Thyroid gland (tissue), 4 donors: ENCODE data around the gene CCNO. TPM values are rescaled to one million over a fixed set of nuclear protein-coding genes. Genes with fewer than 3 reads are reported as not detected.

Experiments used
- DNase-seq, 2 donors: peaks; one replicate each; pipeline ENCODE4 v3.0.0-alpha.2; 2019
- H3K27ac ChIP-seq, 3 donors: fragments of 200-600 bp; sonication (generic); 1 replicate in 2 of 3; 2 replicates in 1 of 3; pipeline ENCODE4 v1.5.1; 2016 to 2019; ENCODE audit warnings: mild to moderate bottlenecking in 1 of 3, moderate library complexity in 1 of 3
- H3K27me3 ChIP-seq: fragments of 200-600 bp; sonication (generic); one replicate; pipeline ENCODE4 v1.5.1; 2019
- H3K36me3 ChIP-seq, 2 donors: fragments of 200-600 bp; sonication (generic); one replicate each; pipeline ENCODE4 v1.5.1; 2016 to 2019
- H3K4me1 ChIP-seq, 2 donors: fragments of 200-600 bp; sonication (generic); one replicate each; pipeline ENCODE4 v1.5.1; 2017 to 2019
- H3K4me3 ChIP-seq, 3 donors: fragments of 200-600 bp; sonication (generic); replicated peaks in 1 of 3; 1 replicate in 2 of 3; 2 replicates in 1 of 3; pipeline ENCODE4 v1.5.1; 2016; ENCODE audit warnings: mild to moderate bottlenecking in 1 of 3
- H3K9me3 ChIP-seq: fragments of 200-600 bp; sonication (generic); one replicate; pipeline ENCODE4 v1.5.1; 2017
- CTCF ChIP-seq, 6 experiments: fragments of 200-600 bp in 3 of 6; fragments of 450-650 bp in 3 of 6; sonication (generic) in 3 of 6; IDR thresholded peaks; one replicate each; pipeline ENCODE4 v1.5.1; 2016 to 2019; ENCODE audit warnings: antibody characterized with exemption in 6 of 6, mild to moderate bottlenecking in 2 of 6, inconsistent platforms in 1 of 6, moderate library complexity in 1 of 6
- POLR2A ChIP-seq, 2 donors: fragments of 450-650 bp; IDR thresholded peaks; one replicate each; pipeline ENCODE4 v1.6.1; 2017; ENCODE audit warnings: antibody characterized with exemption in 2 of 2, mild to moderate bottlenecking in 2 of 2, moderate library complexity in 1 of 2
- WGBS, 2 donors: methylation state at CpG; one replicate each; pipeline ENCODE4 v1.1.5; 2017; 5-methylcytosine and 5-hydroxymethylcytosine counted together
- intact Hi-C: fragments of 100-400 bp; cut with DNase I; formaldehyde crosslinking; loops from one replicate; pipeline ENCODE4 v1.15.1; 2023
- total RNA-seq, 4 donors: library from RNA; depleted of rRNA; stranded (reverse); fragments of >200 nt; gene quantifications; one replicate each; pipeline ENCODE4 v1.2.3, GENCODE V29; 2016

The CCNO gene
- total RNA-seq, 4 donors from 2014 or later = 9.7 to 14.7 (median 11.7) TPM

- WGBS, 2 donors = 87 to 93% methylated on average over 1 of the region's 1 CpG
- no peak for TF ChIP-seq POLR2A (IDR thresholded peaks at IDR 0.05)
- no peak for TF ChIP-seq CTCF (IDR thresholded peaks at IDR 0.05)
- intact Hi-C loops = no loop called here
- no peaks in the 10 kb centered on the region for H3K36me3 ChIP-seq
- H3K27ac ChIP-seq = no peak overlapping the region
- no peak for DNase-seq
- H3K4me3 ChIP-seq = no peak overlapping the region
- H3K9me3 ChIP-seq = no peaks in the 10 kb centered on the region
- H3K4me1 ChIP-seq = no peaks in the 10 kb centered on the region
- H3K27me3 ChIP-seq = no peaks in the 10 kb centered on the region
Measured at GRCh38 chr5:55250064-55250463, 16.7 kb upstream of the CCNO start.

GRCh38 chr5:55241746-55242145, 8.3 kb upstream of the CCNO start:
- Histone ChIP-seq H3K4me1 (peaks cover 7 to 10% of the 10 kb centered on the region in 2 donors), H3K4me3 (no peak overlapping the region), H3K9me3 (no peaks in the 10 kb centered on the region), H3K27ac (peak overlapping the region; percentile 2 to 69 (median 56)), H3K36me3 (no peaks in the 10 kb centered on the region), H3K27me3 (no peaks in the 10 kb centered on the region)
- peak; percentile 96 to 97 for DNase-seq
- intact Hi-C loops = no loop called here
- TF ChIP-seq CTCF (IDR thresholded peaks at IDR 0.05) (no peak), POLR2A (IDR thresholded peaks at IDR 0.05) (no peak)
- 19 to 20% methylated on average over 4 of the region's 4 CpGs for WGBS, 2 donors

- WGBS, 2 donors = 86 to 87% methylated on average over 10 of the region's 10 CpGs
- H3K27me3 ChIP-seq = no peaks in the 10 kb centered on the region
- intact Hi-C loops = no loop called here
Measured at GRCh38 chr5:55236800-55237199, 3.4 kb upstream of the CCNO start.

GRCh38 chr5:55234121-55234700, 803 bp upstream of the CCNO start:
- intact Hi-C loops = loop anchor here (5.0 kb wide), 1 partner anchor 57 kb away; no protein-coding TSS in a partner anchor
- no peaks in the 10 kb centered on the region for H3K36me3 ChIP-seq

More at GRCh38 chr5:55236800-55237199, 3.4 kb upstream of the CCNO start:
- Histone ChIP-seq H3K9me3 (no peaks in the 10 kb centered on the region), H3K4me1 (peaks cover 15 to 16% of the 10 kb centered on the region in 2 donors), H3K27ac (no peak overlapping the region), H3K36me3 (no peaks in the 10 kb centered on the region), H3K4me3 (no peak overlapping the region)
- DNase-seq = no peak
- TF ChIP-seq CTCF (IDR thresholded peaks at IDR 0.05) (no peak), POLR2A (IDR thresholded peaks at IDR 0.05) (no peak)

More at GRCh38 chr5:55234121-55234700, 803 bp upstream of the CCNO start:
- Histone ChIP-seq H3K9me3 (no peaks in the 10 kb centered on the region), H3K27me3 (no peaks in the 10 kb centered on the region), H3K4me1 (peaks cover 21 to 25% of the 10 kb centered on the region in 2 donors), H3K27ac (peak overlapping the region; percentile 46 to 91 (median 78)), H3K4me3 (peak overlapping the region; percentile 19 to 75 (median 33))
- WGBS, 2 donors = 3 to 7% methylated on average over 21 to 31 of the region's 31 CpGs
- peak in 1 of 2 donors; percentile 6 for TF ChIP-seq POLR2A (IDR thresholded peaks at IDR 0.05)
- TF ChIP-seq CTCF (IDR thresholded peaks at IDR 0.05) = no peak
- peak; percentile 78 for DNase-seq
